Activated CD8-positive, alpha-beta memory T cell treated with anti-CD3 and anti-CD28 coated beads, Interleukin-2, amount 50 U/mL, for 24 hours (primary cell): ENCODE measurements around the gene CLIC1.
"Not testable (repeated sequence)": the region's sequence is repeated elsewhere in the genome, so short reads cannot be mapped to it uniquely, and the experiment has no call there.

Experiments
- DNase-seq: peaks from one replicate; pipeline ENCODE4 v3.0.0-alpha.2; 2020; ENCODE audit errors: extremely low read depth

The CLIC1 gene

DNA sequence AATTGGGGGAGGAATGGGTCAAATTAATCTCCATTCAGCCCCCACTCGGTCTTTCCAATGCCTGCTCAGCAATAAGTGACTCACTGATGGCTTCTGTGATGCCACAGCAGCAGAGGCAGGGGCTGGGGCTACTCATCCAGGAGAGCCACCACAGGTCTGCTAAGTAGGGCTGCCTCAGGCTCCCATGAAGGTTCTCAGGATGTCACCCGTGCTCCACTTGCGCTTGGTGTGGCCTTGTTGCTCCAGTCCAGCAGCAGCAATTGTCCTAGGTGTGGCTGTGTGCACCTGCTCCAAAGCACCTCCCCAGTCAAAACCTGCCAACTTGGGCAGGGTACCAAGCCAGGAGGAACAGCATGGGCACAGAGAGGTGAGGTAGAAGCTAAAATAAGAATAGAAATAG is 14.2 kb downstream of the CLIC1 start:
- DNase-seq = no peak

DNA sequence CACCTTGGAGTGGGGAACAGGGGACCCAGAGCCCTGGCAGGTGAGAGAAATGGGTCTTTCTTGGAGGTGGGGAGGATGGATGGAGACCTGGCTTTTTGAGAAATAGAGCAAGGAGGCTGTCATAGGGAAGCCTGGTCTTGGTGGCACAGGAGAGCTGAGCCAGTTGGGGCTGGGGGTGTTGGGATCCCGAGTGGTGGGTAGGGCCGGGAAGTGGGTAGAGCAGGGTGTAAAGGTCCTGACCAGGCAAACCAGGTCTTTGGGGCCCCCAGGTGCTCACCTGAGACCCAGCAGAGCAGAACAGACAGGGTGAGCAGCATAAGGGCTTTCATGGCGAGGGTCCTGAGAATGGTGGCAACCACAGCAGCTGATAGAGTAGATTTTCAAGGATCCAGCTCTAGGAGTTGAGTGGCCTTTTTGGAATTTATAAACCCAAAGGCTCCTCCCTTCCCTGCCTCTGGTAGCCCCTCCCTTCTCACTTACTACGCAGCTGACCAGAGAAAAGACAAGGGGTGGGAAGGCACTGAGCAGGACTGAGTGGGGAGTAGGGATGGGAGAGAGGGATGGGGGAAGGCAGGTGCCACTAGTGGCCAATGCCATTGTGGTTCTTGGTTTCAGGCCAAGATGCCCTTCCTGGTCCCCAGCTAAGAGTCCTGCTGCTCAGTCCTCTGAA is 14.8 kb downstream of the CLIC1 start, which contains the start of gene LY6G6C:
Gene LY6G6C (minus strand): TSS at position 396 of the 670 bp plus-strand sequence. CDS start 67 bp downstream, at position 329.
- DNase-seq = no peak

DNA sequence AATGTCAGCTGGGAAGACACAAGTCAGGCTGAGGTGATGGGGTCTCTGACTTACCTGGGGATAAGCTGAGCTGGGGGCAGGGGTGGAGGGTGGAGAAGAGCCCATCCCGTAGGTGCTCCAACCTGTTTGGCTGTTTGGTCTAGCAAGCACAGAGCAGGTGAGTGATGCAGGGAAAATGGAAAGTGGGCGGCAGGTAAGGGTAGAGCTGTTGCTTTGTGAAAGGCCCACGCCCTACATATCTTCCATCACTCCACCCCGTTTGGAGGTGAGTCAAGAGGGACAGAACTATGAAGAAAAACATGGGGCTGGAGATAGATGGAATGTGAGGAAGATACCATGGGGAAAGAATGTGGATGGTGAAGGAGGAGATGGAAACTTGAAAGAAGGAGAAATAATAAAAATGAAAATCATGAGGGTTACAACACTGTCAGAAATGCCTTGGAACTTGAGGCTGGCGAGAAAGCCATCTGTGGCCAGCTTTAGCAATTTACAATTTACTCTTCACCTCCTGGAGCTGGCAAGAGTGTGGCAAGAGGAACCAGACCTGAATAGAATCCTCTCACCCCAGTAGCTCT is 16.0 kb downstream of the CLIC1 start:
- DNase-seq = no peak

GRCh38 chr6:31719001-31719400 is 17.3 kb downstream of the CLIC1 start:
- DNase-seq = no peak

- DNase-seq = no peak
Measured at GRCh38 chr6:31718265-31718664, 18.1 kb downstream of the CLIC1 start.

GRCh38 chr6:31717499-31718222 is 18.7 kb downstream of the CLIC1 start:
- DNase-seq = no peak

DNA sequence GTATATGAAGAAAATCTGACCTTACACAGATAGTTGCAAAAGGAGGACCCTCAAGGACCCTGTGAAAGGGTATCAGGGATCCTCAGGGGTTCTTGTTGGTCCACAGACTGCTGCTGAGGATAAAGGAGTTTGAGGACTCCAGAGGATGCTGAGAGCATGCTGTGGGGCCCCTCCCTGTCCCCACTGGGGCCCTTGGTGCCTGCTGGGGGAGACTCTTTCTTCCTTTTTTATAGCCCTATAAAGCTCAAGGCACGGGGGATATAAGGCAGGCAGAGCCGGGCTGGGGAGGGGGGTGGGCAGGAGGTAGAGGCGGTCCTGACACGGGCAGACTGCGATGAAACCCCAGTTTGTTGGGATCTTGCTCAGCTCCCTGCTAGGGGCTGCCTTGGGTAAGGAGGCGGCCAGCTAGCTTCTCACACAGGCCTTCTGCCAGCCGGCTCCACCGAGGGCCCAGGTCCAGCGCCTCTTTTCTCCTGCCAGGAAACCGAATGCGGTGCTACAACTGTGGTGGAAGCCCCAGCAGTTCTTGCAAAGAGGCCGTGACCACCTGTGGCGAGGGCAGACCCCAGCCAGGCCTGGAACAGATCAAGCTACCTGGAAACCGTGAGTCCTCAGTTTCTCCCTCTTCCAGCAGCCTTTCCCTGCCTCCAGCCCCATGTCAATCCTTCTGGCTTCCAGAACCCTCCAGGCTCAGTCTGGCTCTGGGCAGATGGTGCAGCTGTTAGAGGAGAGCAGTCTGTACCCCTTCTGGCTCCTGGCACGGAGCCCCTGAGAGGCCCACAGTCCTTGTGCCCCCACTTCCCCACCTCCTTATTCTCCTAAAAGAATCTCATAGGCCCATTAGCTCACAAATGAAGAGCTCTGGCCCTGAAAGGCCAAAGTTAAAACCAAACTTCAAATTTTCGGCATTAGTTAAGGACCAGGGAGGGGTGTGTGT is 21.0 kb downstream of the CLIC1 start, which contains the start of gene LY6G6D:
Gene LY6G6D (plus strand): TSS at position 327 of the 937 bp plus-strand sequence. CDS start 8 bp downstream, at position 335.
- DNase-seq = no peak

GRCh38 chr6:31713991-31714684 is 22.2 kb downstream of the CLIC1 start:
- no peak for DNase-seq

- no peak for DNase-seq
Measured at GRCh38 chr6:31713465-31713864, 22.9 kb downstream of the CLIC1 start.

DNA sequence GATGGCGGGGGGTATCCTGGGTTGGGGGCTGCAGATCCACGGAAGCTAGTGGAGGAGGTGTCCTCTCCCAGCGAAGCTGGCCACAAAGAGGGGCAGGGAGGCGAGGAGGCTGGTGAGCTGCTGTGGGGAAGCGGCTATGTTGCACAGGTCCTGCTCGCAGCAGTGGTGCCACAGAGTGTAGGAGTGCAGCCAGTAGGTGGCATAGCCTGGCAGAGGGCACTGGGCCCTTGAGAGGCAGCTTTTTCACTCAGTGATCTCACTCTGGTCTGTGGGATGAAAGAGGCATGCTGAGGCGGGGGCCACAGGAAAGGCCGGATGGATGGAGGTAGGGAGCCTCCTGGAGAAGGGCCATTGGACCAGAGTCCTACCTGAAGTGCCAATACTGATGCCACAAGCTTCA is 24.0 kb downstream of the CLIC1 start:
- DNase-seq = no peak

DNA sequence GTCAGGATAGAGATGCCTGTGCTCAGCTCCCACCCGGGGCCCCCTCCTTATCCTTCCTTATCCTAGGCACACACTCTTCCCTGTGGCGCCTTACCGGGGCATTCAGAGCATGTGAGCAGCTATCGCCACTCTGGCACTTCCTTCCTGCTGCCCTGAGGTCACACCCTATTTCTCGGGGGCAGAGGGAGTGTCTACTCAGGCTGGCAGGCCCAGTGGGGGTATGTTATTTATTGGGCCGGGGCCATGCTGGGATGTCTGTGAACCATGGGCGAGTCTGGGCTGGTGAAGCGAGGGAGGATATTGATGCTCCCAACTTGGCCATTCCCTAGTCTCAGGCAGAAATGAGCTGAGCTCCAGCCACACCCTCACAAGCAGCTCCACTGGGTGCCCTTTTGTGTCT is 25.1 kb downstream of the CLIC1 start:
- no peak for DNase-seq

DNA sequence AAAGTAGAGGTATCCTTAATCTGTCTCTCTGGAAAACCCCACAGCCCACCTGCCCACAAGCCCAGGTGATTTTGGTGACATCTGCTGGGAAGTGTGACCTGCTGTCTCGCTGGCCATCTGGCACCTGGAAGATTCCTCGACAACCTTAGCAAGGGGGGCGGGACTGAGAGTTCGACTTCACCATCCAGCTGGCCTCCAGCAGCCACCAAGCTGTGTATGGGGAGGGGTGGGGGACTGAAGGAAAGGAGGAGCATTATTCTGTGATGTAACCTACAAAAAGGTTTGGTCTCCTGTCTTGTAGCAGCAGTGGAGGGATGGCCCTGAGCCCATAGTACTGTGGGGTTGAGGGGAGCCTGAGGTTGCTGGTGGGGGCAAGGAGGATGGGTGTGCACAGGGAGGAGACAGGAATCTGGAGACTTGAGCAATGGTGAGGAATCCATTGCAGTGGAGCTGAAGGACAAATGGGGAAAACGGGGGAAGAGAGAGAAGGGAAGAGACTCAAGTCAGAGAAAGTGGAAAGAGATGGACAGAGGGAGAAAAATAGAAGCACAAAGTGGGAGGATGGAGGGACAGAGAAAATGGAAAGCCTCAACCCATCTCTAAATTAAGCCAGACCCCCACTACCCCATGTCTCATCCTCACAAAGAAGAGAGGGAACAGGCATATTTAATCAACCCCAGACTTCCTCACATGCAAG is 25.7 kb downstream of the CLIC1 start:
- no peak for DNase-seq

- not testable (repeated sequence) for DNase-seq
Measured at GRCh38 chr6:31709157-31709556, 27.2 kb downstream of the CLIC1 start.

DNA sequence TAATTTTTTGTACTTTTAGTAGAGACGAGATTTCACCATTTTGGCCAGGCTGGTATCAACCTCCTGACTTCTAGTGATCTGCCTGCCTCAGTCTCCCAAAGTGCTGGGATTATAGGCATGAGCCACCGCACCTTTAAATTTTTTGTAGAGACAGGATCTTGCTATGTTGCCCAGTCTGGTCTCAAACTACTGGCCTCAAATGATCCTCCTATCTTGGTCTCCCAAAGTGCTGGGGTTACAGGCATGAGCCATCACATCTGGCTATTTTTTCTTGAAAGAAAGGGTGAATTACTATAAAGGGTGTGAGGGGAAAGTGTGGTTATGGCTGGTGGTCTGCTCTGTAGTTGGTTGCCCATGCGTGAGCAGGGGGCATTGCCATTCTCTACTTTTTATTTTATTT is 28.1 kb downstream of the CLIC1 start:
- DNase-seq = no peak

GRCh38 chr6:31707701-31708100 is 28.6 kb downstream of the CLIC1 start:
- no peak for DNase-seq

GRCh38 chr6:31706599-31706998 is 29.7 kb downstream of the CLIC1 start, which contains the start of gene LY6G6F:
Gene LY6G6F (plus strand): TSS chr6:31706866. CDS start chr6:31706907, 41 bp downstream.
- no peak for DNase-seq

DNA sequence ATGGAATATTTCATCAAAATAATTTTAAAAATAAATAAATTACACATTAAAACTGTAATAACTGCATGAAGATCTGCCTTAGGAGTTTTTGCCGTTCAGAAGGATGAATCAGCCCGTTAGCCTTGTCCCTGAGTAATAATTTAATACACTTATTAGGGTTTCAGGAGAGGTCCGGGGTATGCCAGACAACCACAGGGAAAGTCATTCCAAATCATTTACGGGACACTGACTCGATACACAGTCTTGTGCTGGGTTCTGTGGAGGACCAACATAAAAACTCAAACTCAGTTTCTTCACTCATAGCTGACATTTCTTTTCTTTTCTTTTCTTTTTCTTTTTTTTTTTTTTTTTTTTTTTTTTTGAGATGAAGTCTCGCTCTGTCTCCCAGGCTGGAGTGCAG is 30.4 kb downstream of the CLIC1 start:
- DNase-seq = no peak

GRCh38 chr6:31702819-31703716 is 33.3 kb downstream of the CLIC1 start, which contains the start of gene ABHD16A:
Gene ABHD16A (minus strand): TSS chr6:31703324. CDS start chr6:31703281, 43 bp downstream.
- peak; percentile 94 for DNase-seq

GRCh38 chr6:31702405-31702818 is 33.9 kb downstream of the CLIC1 start:
- DNase-seq = no peak
